Upper lobe of left lung (tissue), 6 donors: ENCODE data around the gene CD33. TPM values are rescaled to one million over a fixed set of nuclear protein-coding genes. Genes with fewer than 3 reads are reported as not detected.
A peak's percentile ranks its signal among the peaks of the same experiment; 100 is the strongest.

Source experiments
- ATAC-seq, 2 donors: fragments of 200-7000 bp; cut with Tn5 transposase; one replicate each; pipeline ENCODE4 v1.9.1; 2022; ENCODE audit warnings: mild to moderate bottlenecking in 2 of 2, moderate library complexity in 2 of 2; ENCODE audit not compliant: low FRiP score in 2 of 2
- DNase-seq, 2 donors: peaks; one replicate each; pipeline ENCODE4 v3.0.0-alpha.2; 2019 to 2020
- H3K27ac ChIP-seq, 4 donors: fragments of 200-600 bp; sonication (generic); one replicate each; pipeline ENCODE4 v1.5.1; 2016 to 2019
- H3K27me3 ChIP-seq, 4 donors: fragments of 200-600 bp; sonication (generic); one replicate each; pipeline ENCODE4 v1.5.1; 2017 to 2019
- H3K36me3 ChIP-seq, 4 donors: fragments of 200-600 bp; sonication (generic); one replicate each; pipeline ENCODE4 v1.5.1; 2016 to 2019
- H3K4me1 ChIP-seq, 4 donors: fragments of 200-600 bp; sonication (generic); one replicate each; pipeline ENCODE4 v1.5.1; 2018 to 2019
- H3K4me3 ChIP-seq, 4 donors: fragments of 200-600 bp; sonication (generic); one replicate each; pipeline ENCODE4 v1.5.1; 2017 to 2019; ENCODE audit warnings: mild to moderate bottlenecking in 2 of 4, moderate library complexity in 1 of 4
- H3K9me3 ChIP-seq, 4 donors: fragments of 200-600 bp; sonication (generic); one replicate each; pipeline ENCODE4 v1.5.1; 2018 to 2019
- CTCF ChIP-seq, 6 experiments: fragments of 450-650 bp in 4 of 6; fragments of 200-600 bp in 2 of 6; sonication (generic) in 2 of 6; IDR thresholded peaks; one replicate each; pipeline ENCODE4 v1.5.1; 2016 to 2019; ENCODE audit warnings: antibody characterized with exemption in 6 of 6
- EP300 ChIP-seq, 4 donors: sonication (generic); formaldehyde crosslinking; IDR thresholded peaks; one replicate each; pipeline ENCODE4 v1.5.1; 2017; ENCODE audit warnings: antibody characterized with exemption in 4 of 4, control low read depth in 2 of 4
- POLR2A ChIP-seq, 4 donors: fragments of 450-650 bp; IDR thresholded peaks; one replicate each; pipeline ENCODE4 v1.5.1; 2016 to 2017; ENCODE audit warnings: antibody characterized with exemption in 4 of 4, mild to moderate bottlenecking in 2 of 4
- POLR2AphosphoS5 ChIP-seq, 2 donors: sonication (generic); formaldehyde crosslinking; IDR thresholded peaks; one replicate each; pipeline ENCODE4 v1.5.1; 2017; ENCODE audit warnings: antibody characterized with exemption in 2 of 2
- WGBS, 2 donors: methylation state at CpG; one replicate each; pipeline ENCODE4 v1.1.5; 2017 to 2018; 5-methylcytosine and 5-hydroxymethylcytosine counted together
- total RNA-seq, 6 donors: library from RNA; depleted of rRNA in 4 of 6; stranded (reverse); fragments of >200 nt in 4 of 6; gene quantifications; one replicate each; pipeline versions ENCODE4 v1.1.0 to v1.2.1, GENCODE V29; 2016 to 2021
- donor health status: DM: no; HTN: no; CAD: no; lungs with moderate emphysema.
- donor health status: DM: no; HTN: yes; CAD: no; lungs with severe emphysema.

Gene CD33
- total RNA-seq, 6 donors from 2014 or later = 8.4 to 32.2 (median 21.6) TPM

GRCh38 chr19:51185069-51185867 lies 39.6 kb upstream of the CD33 start:
- Histone ChIP-seq H3K4me3 (no peak overlapping the region), H3K27ac (no peak overlapping the region), H3K36me3 (no peaks in the 10 kb centered on the region), H3K9me3 (no peaks in the 10 kb centered on the region), H3K27me3 (no peaks in the 10 kb centered on the region), H3K4me1 (no peaks in the 10 kb centered on the region)
- DNase-seq = peak in 1 of 2 donors; percentile 59
- peak in 1 of 2 donors; percentile 31 for ATAC-seq
- 78 to 84% methylated on average over 13 to 22 of the region's 25 CpGs for WGBS, 2 donors
- TF ChIP-seq POLR2AphosphoS5 (IDR thresholded peaks at IDR 0.05) (no peak), POLR2A (IDR thresholded peaks at IDR 0.05) (no peak), EP300 (IDR thresholded peaks at IDR 0.05) (no peak), CTCF (IDR thresholded peaks at IDR 0.05) (no peak)

- no peaks in the 10 kb centered on the region for H3K4me1 ChIP-seq
- ATAC-seq = no peak
- TF ChIP-seq POLR2A (IDR thresholded peaks at IDR 0.05) = no peak
- no peak for TF ChIP-seq EP300 (IDR thresholded peaks at IDR 0.05)
- TF ChIP-seq CTCF (IDR thresholded peaks at IDR 0.05) = no peak
- TF ChIP-seq POLR2AphosphoS5 (IDR thresholded peaks at IDR 0.05) = no peak
- no peaks in the 10 kb centered on the region for H3K9me3 ChIP-seq
- WGBS, 2 donors = 74 to 80% methylated on average over 5 of the region's 5 CpGs
- H3K27ac ChIP-seq = no peak overlapping the region
- H3K4me3 ChIP-seq = no peak overlapping the region
- H3K27me3 ChIP-seq = no peaks in the 10 kb centered on the region
- H3K36me3 ChIP-seq = no peaks in the 10 kb centered on the region
- DNase-seq = no peak
These were observed 39.0 kb upstream of the CD33 start for GRCh38 chr19:51185868-51186215.

GRCh38 chr19:51186323-51186722 lies 38.6 kb upstream of the CD33 start:
- no peak overlapping the region for H3K27ac ChIP-seq
- no peaks in the 10 kb centered on the region for H3K9me3 ChIP-seq
- ATAC-seq (no peak), DNase-seq (no peak)
- no peaks in the 10 kb centered on the region for H3K36me3 ChIP-seq
- H3K27me3 ChIP-seq = no peaks in the 10 kb centered on the region
- H3K4me3 ChIP-seq = no peak overlapping the region
- WGBS, 2 donors = 58 to 67% methylated on average over 10 to 13 of the region's 13 CpGs
- no peak for TF ChIP-seq POLR2A (IDR thresholded peaks at IDR 0.05)
- no peaks in the 10 kb centered on the region for H3K4me1 ChIP-seq

GRCh38 chr19:51187395-51188226 lies 37.3 kb upstream of the CD33 start:
- Histone ChIP-seq H3K4me1 (no peaks in the 10 kb centered on the region), H3K4me3 (no peak overlapping the region), H3K27ac (no peak overlapping the region), H3K27me3 (no peaks in the 10 kb centered on the region), H3K36me3 (no peaks in the 10 kb centered on the region), H3K9me3 (no peaks in the 10 kb centered on the region)
- TF ChIP-seq CTCF (IDR thresholded peaks at IDR 0.05) (no peak), EP300 (IDR thresholded peaks at IDR 0.05) (no peak), POLR2AphosphoS5 (IDR thresholded peaks at IDR 0.05) (no peak), POLR2A (IDR thresholded peaks at IDR 0.05) (no peak)
- DNase-seq (no peak), ATAC-seq (no peak)
- 83 to 87% methylated on average over 9 to 11 of the region's 11 CpGs for WGBS, 2 donors

- Histone ChIP-seq H3K4me1 (no peaks in the 10 kb centered on the region), H3K27me3 (no peaks in the 10 kb centered on the region), H3K27ac (no peak overlapping the region), H3K4me3 (no peak overlapping the region), H3K36me3 (no peaks in the 10 kb centered on the region), H3K9me3 (no peaks in the 10 kb centered on the region)
- ATAC-seq (no peak), DNase-seq (no peak)
- TF ChIP-seq POLR2AphosphoS5 (IDR thresholded peaks at IDR 0.05) (no peak), EP300 (IDR thresholded peaks at IDR 0.05) (no peak), POLR2A (IDR thresholded peaks at IDR 0.05) (no peak), CTCF (IDR thresholded peaks at IDR 0.05) (no peak)
- WGBS, 2 donors = 78 to 85% methylated on average over 2 of the region's 2 CpGs
These were observed 36.7 kb upstream of the CD33 start for GRCh38 chr19:51188227-51188559.
